GM12865 (cell line): ENCODE results near the gene ECE1.

ENCODE experiments used
- DNase-seq: peaks from one replicate; pipeline ENCODE4 v3.0.0; 2010; ENCODE audit warnings: low read depth
- H3K4me3 ChIP-seq: 2 replicates; pipeline ENCODE4 v1.5.1; 2011; ENCODE audit warnings: mild to moderate bottlenecking, low read depth, low read length, control low read depth
- TF ChIP-seq, protein P1 (sequence below): IDR thresholded peaks from 2 replicates; pipeline ENCODE4 v1.5.1; 2011; ENCODE audit warnings: low read length, control low read depth, low read depth, inconsistent platforms; ENCODE audit not compliant: insufficient read depth; ENCODE audit errors: missing control alignments

Gene ECE1

DNA sequence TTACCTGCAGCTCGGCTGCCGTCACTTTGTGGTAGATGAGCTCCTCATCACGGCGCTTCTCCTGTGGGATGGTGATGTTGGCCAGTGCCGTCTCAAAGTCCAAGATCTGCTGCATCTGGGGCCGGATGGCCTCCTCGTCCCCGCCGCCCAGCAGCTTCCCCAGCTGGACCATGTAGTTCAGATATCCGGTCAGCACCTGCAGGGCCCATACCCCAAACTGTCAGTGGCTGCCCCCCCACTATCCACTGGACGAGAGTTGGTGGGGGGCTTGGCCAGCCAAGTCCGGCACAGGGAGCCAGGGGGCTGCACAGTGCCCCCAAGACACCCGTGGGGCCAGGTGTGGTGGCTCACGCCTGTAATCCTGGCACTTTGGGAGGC lies 34.3 kb downstream of the ECE1 start:
- no peak overlapping the region for H3K4me3 ChIP-seq
- no peak for DNase-seq
- TF ChIP-seq, protein P1, sequence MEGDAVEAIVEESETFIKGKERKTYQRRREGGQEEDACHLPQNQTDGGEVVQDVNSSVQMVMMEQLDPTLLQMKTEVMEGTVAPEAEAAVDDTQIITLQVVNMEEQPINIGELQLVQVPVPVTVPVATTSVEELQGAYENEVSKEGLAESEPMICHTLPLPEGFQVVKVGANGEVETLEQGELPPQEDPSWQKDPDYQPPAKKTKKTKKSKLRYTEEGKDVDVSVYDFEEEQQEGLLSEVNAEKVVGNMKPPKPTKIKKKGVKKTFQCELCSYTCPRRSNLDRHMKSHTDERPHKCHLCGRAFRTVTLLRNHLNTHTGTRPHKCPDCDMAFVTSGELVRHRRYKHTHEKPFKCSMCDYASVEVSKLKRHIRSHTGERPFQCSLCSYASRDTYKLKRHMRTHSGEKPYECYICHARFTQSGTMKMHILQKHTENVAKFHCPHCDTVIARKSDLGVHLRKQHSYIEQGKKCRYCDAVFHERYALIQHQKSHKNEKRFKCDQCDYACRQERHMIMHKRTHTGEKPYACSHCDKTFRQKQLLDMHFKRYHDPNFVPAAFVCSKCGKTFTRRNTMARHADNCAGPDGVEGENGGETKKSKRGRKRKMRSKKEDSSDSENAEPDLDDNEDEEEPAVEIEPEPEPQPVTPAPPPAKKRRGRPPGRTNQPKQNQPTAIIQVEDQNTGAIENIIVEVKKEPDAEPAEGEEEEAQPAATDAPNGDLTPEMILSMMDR = no peak

DNA sequence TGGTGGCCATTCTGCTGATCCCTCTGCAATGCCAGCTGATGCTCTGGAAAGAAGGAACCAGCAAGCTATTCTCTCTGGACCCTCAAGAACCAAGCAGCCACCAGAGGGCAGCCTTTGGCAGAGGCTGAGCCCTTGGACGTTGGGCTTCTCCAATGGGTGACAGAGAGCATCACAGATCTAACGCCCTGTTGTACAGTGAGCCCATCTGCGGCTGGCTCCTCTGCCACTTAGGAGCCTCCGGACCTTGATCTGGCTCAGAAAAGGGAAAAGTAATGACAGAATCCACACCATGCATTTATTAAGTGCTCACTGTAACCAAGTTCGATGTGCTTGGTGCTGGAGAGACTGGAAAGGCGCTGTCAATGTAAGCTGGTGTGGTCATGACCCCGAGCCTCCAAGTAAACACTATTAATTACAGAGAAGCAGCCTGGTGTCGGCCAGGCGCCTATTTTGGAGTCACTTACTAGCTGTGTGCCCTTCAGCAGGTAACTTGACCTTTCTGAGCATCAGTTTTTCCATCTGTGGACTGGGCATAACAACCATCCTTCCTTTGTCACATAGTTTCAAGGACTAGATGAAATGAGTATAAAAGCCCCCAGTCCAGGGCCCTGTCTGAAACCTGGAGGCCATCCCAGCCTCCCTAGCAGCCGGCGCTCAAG lies 34.9 kb downstream of the ECE1 start:
- TF ChIP-seq, protein P1 = peak; percentile 86
- H3K4me3 ChIP-seq = no peak overlapping the region
- peak; percentile 84 for DNase-seq

DNA sequence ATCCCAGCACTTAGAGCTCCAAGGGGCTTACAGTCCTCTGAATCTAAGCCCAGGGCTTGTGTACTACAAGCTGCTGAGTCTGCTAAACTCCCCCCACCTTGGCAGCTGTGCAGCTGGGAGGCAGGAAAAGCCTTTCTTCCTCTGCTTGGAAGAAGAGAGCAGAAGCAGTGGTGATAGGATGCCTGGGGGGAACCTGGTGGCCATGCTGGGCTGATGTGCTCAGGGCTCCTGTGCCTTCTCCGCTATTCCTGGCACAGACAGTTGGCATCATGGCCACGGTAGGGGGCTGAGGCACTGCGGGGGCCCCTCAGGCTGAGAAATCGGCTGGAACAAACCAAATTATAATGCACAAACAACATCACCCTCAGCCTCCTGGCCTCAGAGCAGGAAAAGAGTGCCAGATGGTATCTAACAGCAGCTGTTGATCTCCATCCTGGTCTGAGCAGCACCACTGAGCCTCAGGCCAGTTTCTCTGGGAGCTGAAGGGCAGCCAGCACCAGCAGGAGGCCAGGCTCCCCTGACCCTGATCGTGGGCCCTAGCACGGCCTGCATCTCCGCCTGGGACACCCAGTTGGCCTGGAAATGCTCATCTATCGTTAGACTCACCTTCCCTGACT lies 35.8 kb downstream of the ECE1 start:
- no peak for DNase-seq
- H3K4me3 ChIP-seq = no peak overlapping the region
- TF ChIP-seq, protein P1 = no peak

DNA sequence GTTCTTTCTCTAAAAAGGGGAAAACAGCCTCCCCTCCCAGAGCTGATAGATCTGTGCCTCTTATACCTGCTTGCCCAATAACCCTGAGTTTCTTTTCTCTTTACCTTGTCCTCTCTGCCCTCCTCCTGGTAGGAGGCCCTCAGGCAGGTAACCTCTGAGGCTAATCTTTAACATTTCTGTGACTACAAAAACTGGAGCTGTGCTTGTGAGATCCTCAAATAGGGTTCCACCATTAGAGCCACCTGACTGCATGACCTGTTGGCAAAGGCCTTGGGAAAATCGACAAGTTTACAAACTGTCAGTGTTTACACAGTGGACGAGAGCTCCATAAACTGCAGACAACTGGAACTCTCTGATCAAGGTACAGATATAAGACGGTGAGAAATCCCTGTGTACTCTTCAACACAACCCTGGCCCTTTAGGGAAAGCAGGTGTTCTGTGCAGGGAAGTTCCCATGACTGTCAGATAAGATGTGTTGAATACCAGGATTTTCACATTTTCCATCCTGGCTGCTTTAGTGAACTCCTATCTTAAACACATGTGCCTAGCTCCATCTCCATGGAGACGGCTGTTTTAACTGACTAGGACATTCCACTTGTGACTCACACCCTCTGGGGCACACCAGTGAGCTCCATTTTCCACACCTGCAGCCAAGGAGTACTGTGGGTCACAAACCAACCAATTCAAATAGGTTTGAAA lies 38.3 kb downstream of the ECE1 start:
- TF ChIP-seq, protein P1 = no peak
- no peak overlapping the region for H3K4me3 ChIP-seq
- no peak for DNase-seq

DNA sequence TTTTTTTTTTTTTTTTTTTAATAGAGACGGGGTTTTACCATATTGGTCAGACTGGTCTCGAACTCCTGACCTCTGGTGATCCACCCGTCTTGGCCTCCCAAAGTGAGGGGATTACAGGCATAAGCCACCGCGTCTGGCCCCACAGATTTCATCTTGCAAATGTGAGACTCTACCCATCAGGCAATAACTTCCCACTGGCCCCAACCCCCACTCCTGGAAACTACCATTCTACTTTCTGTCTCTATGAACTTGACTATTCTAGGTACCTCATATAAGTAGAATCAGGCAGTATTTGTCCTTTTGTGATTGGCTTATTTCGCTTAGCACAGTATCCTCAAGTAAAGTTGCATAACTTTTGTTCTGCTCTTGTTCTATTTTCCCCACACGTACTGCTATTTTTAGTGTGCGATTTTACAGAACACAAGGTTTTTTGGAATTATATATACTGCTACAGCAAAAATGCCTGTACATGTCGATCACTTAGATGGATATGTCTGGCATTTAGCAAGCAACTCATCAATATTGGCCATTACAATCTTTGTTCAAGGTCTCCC lies 40.2 kb downstream of the ECE1 start:
- TF ChIP-seq, protein P1 = no peak
- H3K4me3 ChIP-seq = no peak overlapping the region
- DNase-seq = no peak

DNA sequence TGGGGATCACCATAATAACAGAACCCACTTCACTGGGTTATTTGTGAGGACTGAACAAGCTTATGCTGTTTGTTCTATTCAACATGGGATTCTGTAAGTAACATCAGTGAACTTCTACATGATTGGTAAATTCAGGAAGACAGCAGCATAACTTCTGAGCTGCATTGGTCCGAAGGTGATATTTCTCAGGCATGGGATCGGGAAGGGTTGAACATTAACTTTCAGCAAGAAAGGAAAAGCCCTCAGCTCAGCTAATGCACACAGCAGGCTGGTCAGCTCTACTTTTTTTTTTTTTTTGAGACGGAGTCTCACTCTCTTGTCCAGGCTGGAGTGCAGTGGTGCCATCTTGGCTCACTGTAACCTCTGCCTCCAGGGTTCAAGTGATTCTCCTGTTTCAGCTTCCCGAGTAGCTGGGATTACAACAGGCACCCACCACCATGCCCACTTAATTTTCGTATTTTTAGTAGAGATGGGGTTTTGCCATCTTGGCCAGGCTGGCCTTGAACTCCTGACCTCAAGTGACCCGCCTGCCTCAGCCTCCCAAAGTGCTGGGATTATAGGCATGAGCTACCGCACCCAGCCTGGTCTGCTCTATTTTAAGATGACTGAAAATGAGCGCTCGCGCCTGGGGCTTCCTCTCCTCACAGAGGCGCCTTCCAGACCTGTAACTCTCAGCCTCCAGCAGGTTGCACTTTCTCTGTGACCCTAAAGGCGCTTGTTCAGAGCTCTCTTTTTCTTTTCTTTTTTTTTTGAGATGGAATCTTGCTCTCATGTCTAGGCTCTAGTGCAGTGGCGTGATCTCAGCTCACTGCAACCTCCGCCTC lies 42.2 kb downstream of the ECE1 start:
- no peak overlapping the region for H3K4me3 ChIP-seq
- no peak for DNase-seq
- TF ChIP-seq, protein P1 = no peak
